Smooth muscle cell of the brain vasculature (primary cell): Measurements from ENCODE around the gene MAD1L1.

Source experiments
- DNase-seq: peaks from one replicate; pipeline ENCODE4 v3.0.0-alpha.2; 2012; ENCODE audit warnings: low read depth, low spot score

Gene MAD1L1

GRCh38 chr7:1809070-1809469 is 423.7 kb downstream of the MAD1L1 start:
- DNase-seq = no peak

GRCh38 chr7:1807821-1808600 is 424.7 kb downstream of the MAD1L1 start:
- DNase-seq = no peak

GRCh38 chr7:1806354-1806753 is 426.4 kb downstream of the MAD1L1 start:
- no peak for DNase-seq

- no peak for DNase-seq
These were observed 428.4 kb downstream of the MAD1L1 start for GRCh38 chr7:1804310-1804709.

- DNase-seq = no peak
These were observed 429.8 kb downstream of the MAD1L1 start for GRCh38 chr7:1802899-1803298.

GRCh38 chr7:1800902-1801301 is 431.8 kb downstream of the MAD1L1 start:
- DNase-seq = no peak

GRCh38 chr7:1798191-1798590 is 434.6 kb downstream of the MAD1L1 start:
- no peak for DNase-seq

GRCh38 chr7:1794888-1795542 is 437.7 kb downstream of the MAD1L1 start:
- DNase-seq = no peak

GRCh38 chr7:1787681-1788235 is 445.0 kb downstream of the MAD1L1 start:
- DNase-seq = no peak

- no peak for DNase-seq
These were observed 445.5 kb downstream of the MAD1L1 start for GRCh38 chr7:1787241-1787640.

GRCh38 chr7:1785839-1786238 is 446.9 kb downstream of the MAD1L1 start:
- DNase-seq = no peak

GRCh38 chr7:1781369-1781768 is 451.4 kb downstream of the MAD1L1 start:
- no peak for DNase-seq

GRCh38 chr7:1779445-1779844 is 453.3 kb downstream of the MAD1L1 start:
- no peak for DNase-seq

- DNase-seq = no peak
These were observed 455.6 kb downstream of the MAD1L1 start for GRCh38 chr7:1777122-1777521.

- DNase-seq = no peak
These were observed 457.4 kb downstream of the MAD1L1 start for GRCh38 chr7:1775389-1775788.

- no peak for DNase-seq
These were observed 462.4 kb downstream of the MAD1L1 start for GRCh38 chr7:1770331-1770730.

GRCh38 chr7:1769286-1770200 is 463.2 kb downstream of the MAD1L1 start:
- no peak for DNase-seq

GRCh38 chr7:1768832-1769231 is 463.9 kb downstream of the MAD1L1 start:
- DNase-seq = no peak

- no peak for DNase-seq
These were observed 465.2 kb downstream of the MAD1L1 start for GRCh38 chr7:1767524-1767923.
